ENCODE measurements around the gene EPGN.

The EPGN gene

DNA sequence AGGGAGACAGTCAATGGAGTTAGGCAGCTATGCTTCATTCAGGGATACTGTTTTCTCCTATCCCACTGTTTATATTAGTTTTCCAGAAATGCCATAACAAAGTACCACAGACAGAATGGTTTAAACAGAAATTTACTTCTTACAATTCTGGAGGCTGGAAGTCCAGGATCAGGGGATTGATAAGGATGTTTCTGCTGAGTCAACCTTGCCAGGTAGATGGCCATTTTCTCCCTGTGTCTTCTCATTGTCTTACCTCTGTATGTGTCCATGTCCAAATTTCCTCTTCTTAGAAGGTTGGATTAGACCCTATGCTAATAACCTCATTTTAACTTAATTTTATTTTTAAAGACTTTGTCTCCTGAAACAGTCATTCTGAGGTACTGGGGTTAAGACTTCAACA is 20.5 kb upstream of the EPGN start:
- no peaks in the 10 kb centered on the region for H3K9me3 ChIP-seq (ENCODE audit: control extremely low read depth in 1 of 5, control insufficient read depth in 4 of 5, insufficient read depth in 2 of 5, low read depth in 1 of 5, low read length in 4 of 5)
- no peak for DNase-seq
- no peak overlapping the region for H3K4me3 ChIP-seq (ENCODE audit: control insufficient read depth in 1 of 7, extremely low read depth in 1 of 7, insufficient read depth in 4 of 7, low read depth in 2 of 7, low read length in 6 of 7)
- no peak overlapping the region for H3K27ac ChIP-seq (ENCODE audit: insufficient read depth in 1 of 2, low read depth in 1 of 2, low read length in 2 of 2, poor library complexity in 1 of 2, severe bottlenecking in 2 of 2)
- ChIA-PET CTCF (interaction anchor here (1.1 to 1.7 kb wide), 3 partner anchors 10 to 21 kb away, joined by 3 to 4 read pairs (median 3); no protein-coding TSS in a partner anchor), POLR2A (no interaction called here)
- H3K36me3 ChIP-seq (ENCODE audit: control insufficient read depth in 4 of 4, insufficient read depth in 4 of 4, low read length in 3 of 4): peaks cover 0 to 35% (median 16%) of the 10 kb centered on the region in 4 experiments
- no peaks in the 10 kb centered on the region for H3K27me3 ChIP-seq (replicated peaks in 2 of 5; ENCODE audit: control insufficient read depth in 4 of 5, insufficient read depth in 5 of 5, low read length in 4 of 5)
- H3K4me1 ChIP-seq (ENCODE audit: control extremely low read depth in 1 of 4, control insufficient read depth in 4 of 4, insufficient read depth in 4 of 4, low read length in 3 of 4): no peaks in the 10 kb centered on the region

DNA sequence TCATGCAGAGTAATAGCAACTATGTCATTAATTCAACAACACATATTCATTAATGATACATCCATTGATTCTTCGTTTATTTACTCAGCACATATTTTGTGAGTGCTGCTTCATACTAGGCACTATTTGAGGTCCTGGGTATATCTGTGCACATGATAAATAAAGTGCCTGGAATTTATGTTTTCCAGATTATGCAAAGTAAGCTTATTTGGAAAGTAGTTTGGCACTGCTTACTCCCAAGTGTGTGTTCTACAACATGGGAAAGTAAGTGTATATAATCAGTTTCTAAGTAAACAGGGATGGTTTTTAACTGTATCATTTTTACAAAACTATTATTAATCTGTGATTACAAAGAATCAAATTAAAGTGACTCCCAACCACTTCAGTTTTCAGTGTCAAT is 16.8 kb upstream of the EPGN start:
- no peaks in the 10 kb centered on the region for H3K27me3 ChIP-seq (replicated peaks in 2 of 5; ENCODE audit: control insufficient read depth in 4 of 5, insufficient read depth in 5 of 5, low read length in 4 of 5)
- no peak for DNase-seq
- H3K36me3 ChIP-seq (ENCODE audit: control insufficient read depth in 4 of 4, insufficient read depth in 4 of 4, low read length in 3 of 4): peaks cover 0 to 43% (median 18%) of the 10 kb centered on the region in 4 experiments
- no peaks in the 10 kb centered on the region for H3K4me1 ChIP-seq (ENCODE audit: control extremely low read depth in 1 of 4, control insufficient read depth in 4 of 4, insufficient read depth in 4 of 4, low read length in 3 of 4)
- no peak overlapping the region for H3K27ac ChIP-seq (ENCODE audit: insufficient read depth in 1 of 2, low read depth in 1 of 2, low read length in 2 of 2, poor library complexity in 1 of 2, severe bottlenecking in 2 of 2)
- CTCF ChIA-PET: interaction anchor here (0.5 kb wide), 1 partner anchor 38 kb away, joined by 3 read pairs; no protein-coding TSS in a partner anchor
- POLR2A ChIA-PET: no interaction called here
- H3K9me3 ChIP-seq (ENCODE audit: control extremely low read depth in 1 of 5, control insufficient read depth in 4 of 5, insufficient read depth in 2 of 5, low read depth in 1 of 5, low read length in 4 of 5): no peaks in the 10 kb centered on the region
- no CpG with 5 or more reads among the region's 1 CpG for WGBS (ENCODE audit: insufficient coverage)
- H3K4me3 ChIP-seq (ENCODE audit: control insufficient read depth in 1 of 7, extremely low read depth in 1 of 7, insufficient read depth in 4 of 7, low read depth in 2 of 7, low read length in 6 of 7): no peak overlapping the region

DNA sequence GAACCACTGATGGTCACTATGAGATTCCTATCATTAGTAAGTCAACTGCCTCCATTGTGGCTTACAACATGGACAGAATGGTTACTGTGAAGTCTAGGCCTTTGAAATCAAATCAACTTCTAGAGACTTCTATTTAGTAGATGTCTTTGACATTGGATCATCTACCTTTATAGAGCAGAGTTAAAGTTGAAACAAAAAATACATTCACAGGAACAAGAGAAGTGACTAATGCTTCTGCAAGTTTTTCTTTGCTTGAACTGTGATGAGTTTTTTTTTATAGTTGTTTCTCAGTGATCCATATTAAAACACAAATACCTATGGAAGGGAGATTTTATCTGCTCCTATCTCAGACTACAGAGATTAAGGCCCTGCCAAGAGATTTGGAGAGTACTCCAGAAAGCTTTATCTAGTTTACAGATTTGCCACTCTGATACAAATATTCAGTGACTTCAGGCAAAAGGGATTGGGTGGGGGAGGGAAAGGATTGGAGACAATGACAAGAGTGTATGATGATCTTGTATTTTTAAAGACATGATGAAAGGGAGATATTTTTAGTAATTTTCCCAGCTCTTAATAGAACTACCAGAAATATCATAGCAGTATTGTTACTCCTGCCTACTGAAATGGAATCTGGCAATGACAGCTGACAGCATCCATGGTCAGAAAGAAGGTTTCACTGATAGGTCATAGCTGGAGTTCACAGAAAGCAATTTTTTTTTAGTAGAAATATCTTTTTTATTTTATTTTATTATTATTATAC is 16.0 kb upstream of the EPGN start:
- H3K9me3 ChIP-seq (ENCODE audit: control extremely low read depth in 1 of 5, control insufficient read depth in 4 of 5, insufficient read depth in 2 of 5, low read depth in 1 of 5, low read length in 4 of 5): no peaks in the 10 kb centered on the region
- CTCF ChIA-PET: interaction anchor here (0.5 to 0.6 kb wide), 2 partner anchors 9 to 37 kb away, joined by 3 read pairs; no protein-coding TSS in a partner anchor
- peaks cover 0 to 43% (median 15%) of the 10 kb centered on the region in 4 experiments for H3K36me3 ChIP-seq (ENCODE audit: control insufficient read depth in 4 of 4, insufficient read depth in 4 of 4, low read length in 3 of 4)
- no peaks in the 10 kb centered on the region for H3K4me1 ChIP-seq (ENCODE audit: control extremely low read depth in 1 of 4, control insufficient read depth in 4 of 4, insufficient read depth in 4 of 4, low read length in 3 of 4)
- POLR2A ChIA-PET: no interaction called here
- no peaks in the 10 kb centered on the region for H3K27me3 ChIP-seq (replicated peaks in 2 of 5; ENCODE audit: control insufficient read depth in 4 of 5, insufficient read depth in 5 of 5, low read length in 4 of 5)
- DNase-seq: no peak
- no peak overlapping the region for H3K27ac ChIP-seq (ENCODE audit: insufficient read depth in 1 of 2, low read depth in 1 of 2, low read length in 2 of 2, poor library complexity in 1 of 2, severe bottlenecking in 2 of 2)
- no peak overlapping the region for H3K4me3 ChIP-seq (ENCODE audit: control insufficient read depth in 1 of 7, extremely low read depth in 1 of 7, insufficient read depth in 4 of 7, low read depth in 2 of 7, low read length in 6 of 7)

DNA sequence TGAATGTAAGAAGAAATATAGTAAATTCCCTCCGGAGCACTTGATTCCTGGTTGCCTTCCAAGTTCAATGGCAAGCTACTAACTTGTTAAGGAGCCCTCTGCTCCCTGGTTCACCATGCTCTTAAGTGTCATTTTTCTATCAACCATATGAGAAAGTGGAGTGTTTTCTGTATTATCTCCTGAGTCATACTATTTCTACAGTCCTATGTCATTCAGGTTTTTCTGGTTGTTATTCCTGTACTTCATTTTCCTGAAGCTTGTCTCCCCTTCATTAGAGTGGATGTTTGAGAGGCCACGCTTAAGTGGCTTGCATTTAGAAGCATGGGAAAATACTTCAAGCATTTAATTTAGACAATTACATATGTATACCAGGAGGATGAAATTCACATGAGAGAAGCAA is 14.7 kb upstream of the EPGN start:
- H3K4me3 ChIP-seq (ENCODE audit: control insufficient read depth in 1 of 7, extremely low read depth in 1 of 7, insufficient read depth in 4 of 7, low read depth in 2 of 7, low read length in 6 of 7): no peak overlapping the region
- no peak for DNase-seq
- H3K27ac ChIP-seq (ENCODE audit: insufficient read depth in 1 of 2, low read depth in 1 of 2, low read length in 2 of 2, poor library complexity in 1 of 2, severe bottlenecking in 2 of 2): no peak overlapping the region
- WGBS (ENCODE audit: insufficient coverage): 100% methylated on average over 1 of the region's 2 CpGs
- H3K4me1 ChIP-seq (ENCODE audit: control extremely low read depth in 1 of 4, control insufficient read depth in 4 of 4, insufficient read depth in 4 of 4, low read length in 3 of 4): no peaks in the 10 kb centered on the region
- H3K36me3 ChIP-seq (ENCODE audit: control insufficient read depth in 4 of 4, insufficient read depth in 4 of 4, low read length in 3 of 4): peaks cover 0 to 38% (median 12%) of the 10 kb centered on the region in 4 experiments
- no peaks in the 10 kb centered on the region for H3K9me3 ChIP-seq (ENCODE audit: control extremely low read depth in 1 of 5, control insufficient read depth in 4 of 5, insufficient read depth in 2 of 5, low read depth in 1 of 5, low read length in 4 of 5)
- no peaks in the 10 kb centered on the region for H3K27me3 ChIP-seq (replicated peaks in 2 of 5; ENCODE audit: control insufficient read depth in 4 of 5, insufficient read depth in 5 of 5, low read length in 4 of 5)
- CTCF ChIA-PET: interaction anchor here (1.4 kb wide), 1 partner anchor 60 kb away, joined by 3 read pairs; no protein-coding TSS in a partner anchor
- POLR2A ChIA-PET: interaction anchor here (0.6 kb wide), 1 partner anchor 59 kb away, joined by 4 read pairs; no protein-coding TSS in a partner anchor

DNA sequence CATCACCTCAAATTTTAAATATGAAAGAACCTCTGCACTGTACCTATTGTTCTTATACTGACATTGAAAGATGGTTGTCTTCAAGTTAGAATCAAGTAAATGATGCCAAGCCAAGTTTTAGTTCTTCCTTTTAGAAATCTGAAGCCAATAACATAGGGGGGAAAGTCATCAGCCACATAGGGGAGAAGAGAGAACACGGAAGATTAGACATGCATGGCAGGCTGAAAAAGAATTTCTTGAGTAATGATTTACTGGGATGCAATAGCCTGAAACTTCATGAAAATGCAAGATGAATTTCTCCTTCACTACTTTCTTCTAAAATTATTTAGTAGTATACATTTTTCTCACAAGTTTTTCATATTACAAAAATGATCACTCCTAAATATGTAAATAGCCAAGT is 13.6 kb upstream of the EPGN start:
- no peaks in the 10 kb centered on the region for H3K4me1 ChIP-seq (ENCODE audit: control extremely low read depth in 1 of 4, control insufficient read depth in 4 of 4, insufficient read depth in 4 of 4, low read length in 3 of 4)
- H3K9me3 ChIP-seq (ENCODE audit: control extremely low read depth in 1 of 5, control insufficient read depth in 4 of 5, insufficient read depth in 2 of 5, low read depth in 1 of 5, low read length in 4 of 5): no peaks in the 10 kb centered on the region
- POLR2A ChIA-PET: no interaction called here
- H3K27ac ChIP-seq (ENCODE audit: insufficient read depth in 1 of 2, low read depth in 1 of 2, low read length in 2 of 2, poor library complexity in 1 of 2, severe bottlenecking in 2 of 2): peak overlapping the region in 1 of 2 experiments; percentile 17
- H3K36me3 ChIP-seq (ENCODE audit: control insufficient read depth in 4 of 4, insufficient read depth in 4 of 4, low read length in 3 of 4): peaks cover 0 to 35% (median 10%) of the 10 kb centered on the region in 4 experiments
- H3K27me3 ChIP-seq (replicated peaks in 2 of 5; ENCODE audit: control insufficient read depth in 4 of 5, insufficient read depth in 5 of 5, low read length in 4 of 5): no peaks in the 10 kb centered on the region
- no peak overlapping the region for H3K4me3 ChIP-seq (ENCODE audit: control insufficient read depth in 1 of 7, extremely low read depth in 1 of 7, insufficient read depth in 4 of 7, low read depth in 2 of 7, low read length in 6 of 7)
- CTCF ChIA-PET: interaction anchor here (1.4 kb wide), 1 partner anchor 61 kb away, joined by 3 read pairs; no protein-coding TSS in a partner anchor
- no peak for DNase-seq
- WGBS (ENCODE audit: insufficient coverage): no CpG with 5 or more reads among the region's 1 CpG

DNA sequence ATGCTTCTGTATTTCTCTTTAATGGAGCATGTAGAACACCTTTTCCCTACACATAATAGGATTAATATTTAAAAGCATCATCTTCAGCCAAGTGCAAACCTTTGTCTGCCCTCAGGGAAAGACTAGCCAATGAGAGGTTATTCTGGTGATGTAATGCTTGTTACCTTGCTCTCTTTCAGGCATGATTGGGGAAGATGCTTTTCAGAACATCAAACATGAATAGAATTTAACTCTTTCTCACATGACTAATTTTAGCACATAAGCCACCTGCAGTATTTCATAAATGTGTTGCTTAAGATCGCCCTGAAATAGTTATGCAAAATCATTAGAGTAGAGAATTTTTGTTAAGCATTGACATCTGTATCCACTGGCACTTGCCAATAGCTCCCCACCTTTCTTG is 10.7 kb upstream of the EPGN start:
- Histone ChIP-seq H3K36me3 (ENCODE audit: control insufficient read depth in 4 of 4, insufficient read depth in 4 of 4, low read length in 3 of 4) (peaks cover 0 to 26% (median 6%) of the 10 kb centered on the region in 4 experiments), H3K27ac (ENCODE audit: insufficient read depth in 1 of 2, low read depth in 1 of 2, low read length in 2 of 2, poor library complexity in 1 of 2, severe bottlenecking in 2 of 2) (no peak overlapping the region), H3K4me3 (ENCODE audit: control insufficient read depth in 1 of 7, extremely low read depth in 1 of 7, insufficient read depth in 4 of 7, low read depth in 2 of 7, low read length in 6 of 7) (no peak overlapping the region), H3K9me3 (ENCODE audit: control extremely low read depth in 1 of 5, control insufficient read depth in 4 of 5, insufficient read depth in 2 of 5, low read depth in 1 of 5, low read length in 4 of 5) (no peaks in the 10 kb centered on the region), H3K4me1 (ENCODE audit: control extremely low read depth in 1 of 4, control insufficient read depth in 4 of 4, insufficient read depth in 4 of 4, low read length in 3 of 4) (no peaks in the 10 kb centered on the region), H3K27me3 (replicated peaks in 2 of 5; ENCODE audit: control insufficient read depth in 4 of 5, insufficient read depth in 5 of 5, low read length in 4 of 5) (no peaks in the 10 kb centered on the region)
- DNase-seq: no peak
- POLR2A ChIA-PET: no interaction called here
- CTCF ChIA-PET: interaction anchor here (1.1 kb wide), 1 partner anchor 9 kb away, joined by 4 read pairs; no protein-coding TSS in a partner anchor
- WGBS (ENCODE audit: insufficient coverage): no CpG with 5 or more reads among the region's 1 CpG

DNA sequence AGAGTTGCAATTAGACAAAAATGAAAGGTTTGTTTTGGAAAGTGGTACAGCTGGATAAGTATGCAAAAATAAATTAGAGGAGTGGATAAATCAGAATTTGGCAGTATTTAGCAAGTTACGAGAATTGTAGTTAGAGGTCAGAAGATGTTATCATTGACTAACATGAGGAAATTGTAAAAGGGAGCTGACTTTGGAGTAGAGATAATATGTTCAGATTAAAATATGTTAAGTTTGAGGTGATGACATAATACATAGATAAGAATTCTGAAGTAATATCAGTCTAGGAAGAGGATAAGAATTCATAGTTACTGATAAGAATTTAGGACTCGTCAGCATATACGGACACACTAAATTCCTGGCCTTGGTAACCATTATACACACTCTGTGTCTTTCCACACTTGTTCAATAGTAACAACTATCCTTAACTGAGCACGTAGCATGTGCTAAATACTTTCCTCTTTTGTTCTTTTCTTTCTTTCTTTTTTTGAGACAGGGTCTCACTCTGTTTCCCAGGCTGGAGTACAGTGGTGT is 4.1 kb upstream of the EPGN start:
- H3K27me3 ChIP-seq (replicated peaks in 2 of 5; ENCODE audit: control insufficient read depth in 4 of 5, insufficient read depth in 5 of 5, low read length in 4 of 5): no peaks in the 10 kb centered on the region
- H3K4me1 ChIP-seq (ENCODE audit: control extremely low read depth in 1 of 4, control insufficient read depth in 4 of 4, insufficient read depth in 4 of 4, low read length in 3 of 4): peaks cover 0 to 28% (median 4%) of the 10 kb centered on the region in 4 experiments
- H3K4me3 ChIP-seq (ENCODE audit: control insufficient read depth in 1 of 7, extremely low read depth in 1 of 7, insufficient read depth in 4 of 7, low read depth in 2 of 7, low read length in 6 of 7): no peak overlapping the region
- no peak for DNase-seq
- WGBS (ENCODE audit: insufficient coverage): 81% methylated on average over 4 of the region's 4 CpGs
- CTCF ChIA-PET: interaction anchor here (0.7 to 1.6 kb wide), 4 partner anchors 8 to 320 kb away, joined by 3 to 10 read pairs (median 4); no protein-coding TSS in a partner anchor
- H3K9me3 ChIP-seq (ENCODE audit: control extremely low read depth in 1 of 5, control insufficient read depth in 4 of 5, insufficient read depth in 2 of 5, low read depth in 1 of 5, low read length in 4 of 5): no peaks in the 10 kb centered on the region
- H3K27ac ChIP-seq (ENCODE audit: insufficient read depth in 1 of 2, low read depth in 1 of 2, low read length in 2 of 2, poor library complexity in 1 of 2, severe bottlenecking in 2 of 2): no peak overlapping the region
- POLR2A ChIA-PET: no interaction called here
- H3K36me3 ChIP-seq (ENCODE audit: control insufficient read depth in 4 of 4, insufficient read depth in 4 of 4, low read length in 3 of 4): peaks cover 0 to 7% (median 4%) of the 10 kb centered on the region in 4 experiments

Measured in common myeloid progenitor, CD34-positive (primary cell).